Activated B cell treated with CpG ODN at 0.5 μM for 24 hours (primary cell): ENCODE measurements around the gene ADCY10. TPM values are rescaled to one million over a fixed set of nuclear protein-coding genes. Genes with fewer than 3 reads are reported as not detected.

ENCODE experiments used
- ATAC-seq: fragments of 200-7000 bp; cut with Tn5 transposase; one replicate; pipeline ENCODE4 v1.10.0; 2021; ENCODE audit warnings: low read depth, mild to moderate bottlenecking, moderate library complexity
- CTCF ChIA-PET: fragments of 350-600 bp; sonication (Branson Sonifier 250); formaldehyde crosslinking; loops from one replicate; lab custom pipeline; 2021; ENCODE audit warnings: antibody characterized with exemption; lab: Charles Lee
- POLR2A ChIA-PET: fragments of 350-600 bp; sonication (Branson Sonifier 250); formaldehyde crosslinking; loops from one replicate; lab custom pipeline; 2021; ENCODE audit warnings: antibody characterized with exemption; lab: Charles Lee
- DNase-seq: peaks from one replicate; pipeline ENCODE4 v3.0.0; 2022
- H3K27ac Mint-ChIP-seq: one replicate; pipeline ENCODE4 v1.8.0; 2020; ENCODE audit warnings: mixed read lengths
- H3K27me3 Mint-ChIP-seq: one replicate; pipeline ENCODE4 v1.8.0; 2021; ENCODE audit warnings: mixed read lengths
- H3K36me3 Mint-ChIP-seq: one replicate; pipeline ENCODE4 v1.8.0; 2021; ENCODE audit warnings: low read depth, mixed read lengths
- H3K4me1 Mint-ChIP-seq: one replicate; pipeline ENCODE4 v1.8.0; 2021; ENCODE audit warnings: mixed read lengths
- H3K4me3 Mint-ChIP-seq: one replicate; pipeline ENCODE4 v1.8.0; 2020; ENCODE audit warnings: mild to moderate bottlenecking, mixed read lengths
- H3K9me3 Mint-ChIP-seq: one replicate; pipeline ENCODE4 v1.8.0; 2020; ENCODE audit warnings: mixed read lengths
- intact Hi-C: fragments of 100-400 bp; cut with micrococcal nuclease; formaldehyde crosslinking; loops from one replicate; pipeline ENCODE4 v1.15.1; 2024
- total RNA-seq: library from RNA; stranded (reverse); gene quantifications from 2 replicates; pipeline ENCODE4 v1.2.3, GENCODE V29; 2022
- TF ChIP-seq, protein P1 (sequence below): fragments of 200-600 bp; IDR thresholded peaks from one replicate; pipeline ENCODE4 v1.8.0; 2022; ENCODE audit warnings: antibody characterized with exemption, mild to moderate bottlenecking

Gene ADCY10
- total RNA-seq, 1 donor from 2014 or later = 0.20 TPM

DNA sequence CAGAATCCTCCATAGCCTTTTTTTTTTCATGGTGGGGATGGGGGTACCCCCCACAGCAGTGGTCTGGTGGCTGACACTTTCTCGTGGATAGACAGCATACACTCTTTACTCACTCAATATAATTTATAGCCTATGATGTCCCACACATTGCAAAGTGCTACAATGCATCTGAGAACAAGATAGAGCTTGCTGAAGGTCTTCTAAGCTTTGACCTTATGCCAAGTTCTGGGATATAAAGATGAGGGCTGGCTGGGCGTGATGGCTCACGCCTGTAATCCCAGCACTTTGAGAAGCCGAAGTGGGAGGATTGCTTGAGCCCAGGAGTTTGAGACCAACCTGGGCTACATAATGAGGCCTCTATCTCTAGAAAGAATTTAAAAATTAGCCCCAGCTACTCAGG, 114.2 kb downstream of the ADCY10 start:
- ChIA-PET POLR2A (interaction anchor here (0.6 kb wide), 1 partner anchor 47 kb away, joined by 3 read pairs; no protein-coding TSS in a partner anchor), CTCF (interaction anchor here (1.0 to 1.2 kb wide), 2 partner anchors 112 to 199 kb away, joined by 4 read pairs; no protein-coding TSS in a partner anchor)
- Mint-ChIP-seq H3K4me3 (no peak overlapping the region), H3K9me3 (no peaks in the 10 kb centered on the region), H3K27me3 (no peaks in the 10 kb centered on the region), H3K27ac (no peak overlapping the region), H3K36me3 (no peaks in the 10 kb centered on the region), H3K4me1 (peaks cover 14% of the 10 kb centered on the region)
- no peak for DNase-seq
- intact Hi-C loops = loop anchor here (10.0 kb wide), 1 partner anchor 395 kb away; no protein-coding TSS in a partner anchor
- ATAC-seq = no peak
- TF ChIP-seq, protein P1, sequence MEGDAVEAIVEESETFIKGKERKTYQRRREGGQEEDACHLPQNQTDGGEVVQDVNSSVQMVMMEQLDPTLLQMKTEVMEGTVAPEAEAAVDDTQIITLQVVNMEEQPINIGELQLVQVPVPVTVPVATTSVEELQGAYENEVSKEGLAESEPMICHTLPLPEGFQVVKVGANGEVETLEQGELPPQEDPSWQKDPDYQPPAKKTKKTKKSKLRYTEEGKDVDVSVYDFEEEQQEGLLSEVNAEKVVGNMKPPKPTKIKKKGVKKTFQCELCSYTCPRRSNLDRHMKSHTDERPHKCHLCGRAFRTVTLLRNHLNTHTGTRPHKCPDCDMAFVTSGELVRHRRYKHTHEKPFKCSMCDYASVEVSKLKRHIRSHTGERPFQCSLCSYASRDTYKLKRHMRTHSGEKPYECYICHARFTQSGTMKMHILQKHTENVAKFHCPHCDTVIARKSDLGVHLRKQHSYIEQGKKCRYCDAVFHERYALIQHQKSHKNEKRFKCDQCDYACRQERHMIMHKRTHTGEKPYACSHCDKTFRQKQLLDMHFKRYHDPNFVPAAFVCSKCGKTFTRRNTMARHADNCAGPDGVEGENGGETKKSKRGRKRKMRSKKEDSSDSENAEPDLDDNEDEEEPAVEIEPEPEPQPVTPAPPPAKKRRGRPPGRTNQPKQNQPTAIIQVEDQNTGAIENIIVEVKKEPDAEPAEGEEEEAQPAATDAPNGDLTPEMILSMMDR = no peak

DNA sequence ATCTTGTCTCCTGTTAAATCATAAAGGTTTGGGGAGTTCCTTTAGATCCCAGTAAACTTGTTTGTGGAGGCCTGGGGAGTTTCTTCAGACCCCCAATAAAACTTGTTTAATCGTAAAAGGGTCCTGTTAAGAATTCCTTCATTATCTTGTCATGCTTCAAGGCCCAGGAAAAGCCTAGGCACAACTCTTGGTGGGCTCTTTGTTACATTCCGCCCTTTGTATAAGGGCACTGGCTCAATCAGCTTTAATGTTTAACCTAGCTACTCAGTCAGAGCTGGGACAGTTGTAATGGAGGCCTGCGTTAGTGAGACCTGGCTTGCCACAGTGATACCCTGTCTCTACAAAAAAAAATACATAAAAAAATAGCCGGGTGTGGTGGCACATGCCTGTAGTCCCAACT, 115.0 kb downstream of the ADCY10 start:
- intact Hi-C loops = no loop called here
- Mint-ChIP-seq H3K27me3 (no peaks in the 10 kb centered on the region), H3K27ac (no peak overlapping the region), H3K36me3 (peaks cover 1% of the 10 kb centered on the region), H3K9me3 (no peaks in the 10 kb centered on the region), H3K4me1 (peaks cover 7% of the 10 kb centered on the region), H3K4me3 (no peak overlapping the region)
- ChIA-PET CTCF (no interaction called here), POLR2A (no interaction called here)
- no peak for DNase-seq
- TF ChIP-seq, protein P1 = no peak
- ATAC-seq = no peak

DNA sequence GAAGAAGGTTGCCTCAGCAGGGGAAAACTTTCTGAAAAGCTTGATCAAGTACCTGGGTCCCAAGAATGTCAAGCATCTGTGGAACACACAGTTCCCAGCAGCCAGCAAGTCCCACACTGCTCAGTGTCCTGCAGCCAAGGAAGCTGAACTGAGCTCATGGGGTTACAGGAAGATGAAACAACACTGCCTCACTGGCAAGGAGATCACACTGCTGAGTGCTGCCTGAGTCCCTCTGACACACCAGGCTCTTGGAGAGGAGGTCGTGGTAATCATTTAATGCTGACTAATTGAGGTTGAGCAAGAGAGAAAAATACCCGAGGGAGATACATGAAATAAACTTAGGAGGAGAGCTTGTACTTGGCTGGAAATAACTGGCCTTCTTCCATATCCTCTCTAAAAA, 116.9 kb downstream of the ADCY10 start:
- intact Hi-C loops = no loop called here
- no peaks in the 10 kb centered on the region for H3K4me1 Mint-ChIP-seq
- no peak for DNase-seq
- CTCF ChIA-PET = interaction anchor here (1.0 kb wide), 1 partner anchor 99 kb away, joined by 3 read pairs; no protein-coding TSS in a partner anchor
- H3K27me3 Mint-ChIP-seq = no peaks in the 10 kb centered on the region
- H3K27ac Mint-ChIP-seq = no peak overlapping the region
- no peak overlapping the region for H3K4me3 Mint-ChIP-seq
- POLR2A ChIA-PET = no interaction called here
- no peak for ATAC-seq
- TF ChIP-seq, protein P1 = no peak
- H3K9me3 Mint-ChIP-seq = no peaks in the 10 kb centered on the region
- H3K36me3 Mint-ChIP-seq = peaks cover 8% of the 10 kb centered on the region

DNA sequence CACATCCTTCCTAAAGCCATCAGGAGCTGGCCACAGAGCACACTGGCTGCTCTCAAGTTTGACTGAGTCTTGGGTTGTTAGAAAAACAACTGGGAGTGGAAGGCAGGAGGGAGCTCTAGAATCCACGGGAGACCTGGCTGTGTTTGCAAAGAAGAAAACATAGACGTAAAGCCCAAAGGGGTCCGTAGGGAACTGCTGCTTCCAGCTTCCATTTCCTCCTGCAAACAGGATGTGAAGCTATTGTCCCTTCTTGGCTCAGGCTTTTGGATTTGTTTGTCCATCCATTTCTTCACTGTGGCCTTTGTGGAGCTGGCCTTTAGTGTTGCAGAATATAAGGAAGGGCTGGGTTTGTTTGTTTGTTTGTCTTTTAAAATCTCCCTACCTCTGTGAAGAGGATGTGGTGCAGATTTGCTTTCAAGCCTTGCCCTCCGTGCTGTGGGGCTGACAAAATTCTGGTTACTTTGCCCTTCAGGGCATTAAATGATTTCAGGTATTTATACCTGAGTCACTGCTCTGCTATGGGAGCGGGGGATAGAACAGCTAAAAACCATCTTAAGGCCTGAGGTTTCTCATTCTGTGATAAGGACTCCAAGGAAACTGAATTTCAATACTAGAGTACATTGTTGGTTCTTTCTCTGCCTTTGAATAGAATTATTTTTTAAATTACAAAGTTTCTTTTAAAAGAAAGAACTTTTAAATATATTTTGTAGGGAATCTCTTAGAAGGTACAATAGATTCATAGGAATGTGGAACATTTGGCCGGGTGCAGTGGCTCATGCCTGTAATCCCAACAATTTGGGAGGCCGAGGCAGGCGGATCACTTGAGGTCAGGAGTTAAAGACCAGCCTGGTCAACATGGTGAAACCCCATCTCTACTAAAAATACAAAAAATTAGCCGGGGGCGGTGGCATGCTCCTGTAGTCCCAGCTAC, 117.9 kb downstream of the ADCY10 start:
- no peak for DNase-seq
- TF ChIP-seq, protein P1 = no peak
- Mint-ChIP-seq H3K4me1 (no peaks in the 10 kb centered on the region), H3K27ac (no peak overlapping the region), H3K36me3 (peaks cover 11% of the 10 kb centered on the region), H3K27me3 (no peaks in the 10 kb centered on the region), H3K4me3 (no peak overlapping the region), H3K9me3 (no peaks in the 10 kb centered on the region)
- CTCF ChIA-PET = interaction anchor here (1.0 kb wide), 1 partner anchor 98 kb away, joined by 3 read pairs; no protein-coding TSS in a partner anchor
- POLR2A ChIA-PET = no interaction called here
- ATAC-seq = no peak
- intact Hi-C loops = no loop called here

DNA sequence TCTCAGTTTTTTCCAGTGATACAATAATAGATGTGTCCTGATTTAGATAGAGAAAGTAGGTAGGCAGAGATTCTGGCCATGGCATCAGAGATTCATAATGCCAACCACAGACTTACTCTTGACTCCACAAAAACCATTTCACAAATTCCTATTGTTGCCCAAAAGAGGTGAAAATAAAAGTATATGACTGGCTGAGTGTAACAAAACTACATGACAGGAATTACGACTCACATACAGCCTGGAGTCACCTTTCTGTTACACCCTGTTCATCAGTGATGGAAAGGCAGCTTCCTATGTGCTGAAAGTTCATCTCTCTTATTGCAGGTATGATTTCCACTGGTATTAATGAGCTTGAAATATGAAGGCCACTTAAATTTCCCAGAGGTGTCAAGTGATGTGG, 119.9 kb downstream of the ADCY10 start:
- intact Hi-C loops = no loop called here
- Mint-ChIP-seq H3K27ac (no peak overlapping the region), H3K4me3 (no peak overlapping the region), H3K27me3 (no peaks in the 10 kb centered on the region), H3K36me3 (peaks cover 30% of the 10 kb centered on the region), H3K4me1 (no peaks in the 10 kb centered on the region), H3K9me3 (no peaks in the 10 kb centered on the region)
- ChIA-PET CTCF (no interaction called here), POLR2A (no interaction called here)
- TF ChIP-seq, protein P1 = no peak
- DNase-seq (no peak), ATAC-seq (no peak)
